ENCODE measurements around the gene PPFIBP1. TPM values are rescaled to one million over a fixed set of nuclear protein-coding genes. Genes with fewer than 3 reads are reported as not detected.

The PPFIBP1 gene
- total and polyA plus RNA-seq, 2 of the 8 experiments (the other 6 are each of a cell fraction or from before 2014, with no cell fraction given) = 7.7 to 31.3 TPM

DNA sequence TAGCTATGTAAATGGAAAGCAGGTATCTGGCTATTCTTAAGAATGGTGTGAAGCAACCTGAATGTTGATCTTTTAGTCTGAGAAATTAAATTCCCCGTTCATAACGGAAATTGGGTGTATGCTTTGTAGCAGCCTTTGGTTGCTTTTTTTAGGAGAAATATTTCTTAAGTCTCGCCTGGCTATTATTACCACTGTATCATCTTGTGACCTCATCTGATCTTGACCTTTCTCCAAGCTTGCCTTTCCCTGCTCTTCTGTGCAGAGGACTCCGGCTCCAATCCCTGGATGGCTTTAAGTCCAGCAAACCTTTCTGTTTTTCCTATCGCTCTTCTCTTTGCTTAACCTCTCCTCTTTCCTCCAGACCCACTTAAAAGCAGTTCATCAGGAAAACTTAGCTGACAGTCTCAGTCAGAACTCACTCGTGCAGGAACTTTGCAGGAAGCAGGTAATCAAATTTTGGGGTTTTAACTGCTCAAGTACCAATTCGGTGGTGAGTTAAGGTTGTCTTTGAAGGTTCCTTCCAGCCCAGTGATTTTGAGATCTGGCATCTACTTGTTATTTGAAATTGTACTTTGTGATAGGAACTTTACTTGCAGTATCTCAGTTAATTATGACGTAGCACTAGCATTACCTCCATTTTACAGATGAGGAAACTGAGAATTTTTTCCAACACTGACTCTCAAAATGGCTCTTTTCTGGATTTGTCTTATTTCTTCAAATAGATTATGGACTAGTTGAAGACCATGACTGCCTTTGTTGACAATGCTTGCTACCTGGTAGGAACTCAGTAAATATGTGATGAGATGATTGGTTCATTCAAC is 14.1 kb downstream of the PPFIBP1 start (continued):
- TF ChIP-seq RAD21 (IDR thresholded peaks at IDR 0.05 in 1 of 2, conservative IDR thresholded peaks at IDR 0.05 in 1 of 2; ENCODE audit: low read depth in 2 of 2, low read length in 2 of 2) (no peak), SP4 (IDR thresholded peaks at IDR 0.05; ENCODE audit: low read length) (no peak), EZH2 (IDR thresholded peaks at IDR 0.05; ENCODE audit: low read depth, low read length, severe bottlenecking) (no peak)

Data from H1 (cell line).